Heart left ventricle (tissue), 16 donors: ENCODE results near the gene ZNF688. TPM values are rescaled to one million over a fixed set of nuclear protein-coding genes. Genes with fewer than 3 reads are reported as not detected.

Experiments used
- ATAC-seq, 4 donors: fragments of 200-7000 bp; cut with Tn5 transposase; one replicate each; pipeline ENCODE4 v1.9.1; 2020 to 2022; ENCODE audit warnings: moderate library complexity in 4 of 4, mild to moderate bottlenecking in 3 of 4, moderate number of reproducible peaks in 1 of 4
- DNase-seq, 5 donors: peaks; one replicate each; pipeline ENCODE4 v3.0.0-alpha.2; 2020
- H3K27ac ChIP-seq, 12 donors: fragments of 200-600 bp; sonication (generic) in 4 of 12; one replicate each; pipeline versions ENCODE4 v1.5.0 to v1.8.0; 2016 to 2022; ENCODE audit warnings: mild to moderate bottlenecking in 2 of 12
- H3K27me3 ChIP-seq, 9 donors: fragments of 200-600 bp; sonication (generic) in 2 of 9; one replicate each; pipeline versions ENCODE4 v1.5.1 to v1.8.0; 2016 to 2022; ENCODE audit warnings: mild to moderate bottlenecking in 3 of 9
- H3K36me3 ChIP-seq, 9 donors: fragments of 200-600 bp; sonication (generic) in 2 of 9; one replicate each; pipeline versions ENCODE4 v1.5.0 to v1.8.0; 2018 to 2022; ENCODE audit warnings: mild to moderate bottlenecking in 2 of 9
- H3K4me1 ChIP-seq, 12 donors: fragments of 200-600 bp; sonication (generic) in 4 of 12; one replicate each; pipeline versions ENCODE4 v1.5.0 to v1.8.0; 2016 to 2022; ENCODE audit warnings: mild to moderate bottlenecking in 3 of 12
- H3K4me3 ChIP-seq, 12 donors: fragments of 200-600 bp; sonication (generic) in 4 of 12; one replicate each; pipeline versions ENCODE4 v1.5.0 to v1.8.0; 2017 to 2022; ENCODE audit warnings: mild to moderate bottlenecking in 9 of 12, moderate library complexity in 4 of 12
- H3K9me3 ChIP-seq, 12 donors: fragments of 200-600 bp; sonication (generic) in 4 of 12; one replicate each; pipeline versions ENCODE4 v1.5.0 to v1.8.0; 2016 to 2022; ENCODE audit warnings: mild to moderate bottlenecking in 1 of 12
- CTCF ChIP-seq, 12 donors: fragments of 200-600 bp; sonication (generic) in 4 of 12; IDR thresholded peaks; one replicate each; pipeline versions ENCODE4 v1.5.0 to v1.8.0; 2018 to 2022; ENCODE audit warnings: antibody characterized with exemption in 12 of 12, mild to moderate bottlenecking in 5 of 12
- POLR2A ChIP-seq, 2 donors: fragments of 450-650 bp; IDR thresholded peaks; one replicate each; pipeline ENCODE4 v1.6.1; 2017; ENCODE audit warnings: antibody characterized with exemption in 2 of 2, mild to moderate bottlenecking in 2 of 2, moderate library complexity in 2 of 2
- WGBS, 4 donors: extraction: QIAGEN DNeasy Blood & Tissue Kit in 2 of 4; methylation state at CpG; one replicate each; pipeline versions ENCODE4 v1.1.5 to v1.1.7; 2013 to 2018; 5-methylcytosine and 5-hydroxymethylcytosine counted together
- intact Hi-C, 10 donors: fragments of 100-400 bp; cut with DNase I; formaldehyde crosslinking; loops; one replicate each; pipeline versions ENCODE4 v1.11.1 to v1.14.2; 2022
- polyA plus RNA-seq, 2 donors: library from polyadenylated mRNA; stranded (reverse); fragments of 200-250 nt; gene quantifications; one replicate each; pipeline ENCODE4 v1.2.3, GENCODE V29; 2013
- total RNA-seq, 9 donors: library from RNA; depleted of rRNA in 2 of 9; stranded (reverse); fragments of >200 nt in 2 of 9; fragmentation: NEBNext Ultra II Directional in 3 of 9; extraction: Animal tissue kit (Norgen Biotek cat#: 25700) in 3 of 9; gene quantifications; one replicate each; pipeline versions ENCODE4 v1.1.0 to v1.2.4, GENCODE V29; 2016 to 2023
- donor health status: ischemic (EF 13 %, LVEDD 7.1; RV severe dilation, severe dysfunction).
- donor health status: healthy with polysubstance abuse.
- donor health status: DM: no; HTN: yes; CAD: no.
- donor health status: DM: no; HTN: no; CAD: no.
- donor health status: ischemic (EF 25% LVEDD 6.9; RV normal size, moderate dysfunction).
- donor health status: ischemic (EF 25% LVEDD 5.7; RV mildly dilated, moderate dysfunction).
- donor health status: healthy.
- donor health status: DM: yes; HTN: yes; CAD: no.
- donor health status: ischemic (EF 35%, LVEDD 5.7; RV mildly dilated, moderate dysfunction).
- donor health status: nonischemic (EF 11% LVEDD 7.7; RV severe dilation, severe dysfunction).
- donor health status: DM: yes; HTN: yes; CAD: no.
- donor health status: PGD.
- donor health status: ischemic (EF 29% LVEDD 5.4; RV normal size, mild dysfunction).
- donor health status: nonischemic (EF 23%, LVEDD 6.1; RV moderate dilation, normal function).

ZNF688 gene
- total and polyA plus RNA-seq, 11 donors = 7.6 to 15.7 (median 11.6) TPM

- intact Hi-C loops = loop anchor here in 2 of 10 donors (5.0 to 10.0 kb wide), 2 partner anchors 164 to 167 kb away; partner anchors contain the start of gene SEPHS2 (in 1 of the 2)
Observed at GRCh38 chr16:30609002-30609925, 37.8 kb upstream of the ZNF688 start.

DNA sequence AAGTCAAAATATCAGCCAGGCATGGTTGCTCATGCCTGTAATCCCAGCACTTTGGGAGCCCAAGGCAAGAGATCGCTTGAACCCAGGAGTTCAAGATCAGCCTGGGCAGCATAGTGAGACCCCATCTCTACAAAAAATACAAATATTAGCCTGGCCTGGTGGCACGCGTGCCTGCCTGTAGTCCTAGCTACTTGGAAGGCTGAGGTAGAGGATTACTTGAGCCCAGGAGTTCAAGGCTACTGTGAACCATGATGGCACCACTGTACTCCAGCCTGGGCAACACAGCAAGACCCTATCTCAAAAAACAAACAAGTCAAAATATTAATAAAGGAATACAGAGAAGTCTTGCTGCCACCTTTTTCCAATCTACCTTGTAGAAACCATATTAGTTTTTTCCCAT lies 34.5 kb upstream of the ZNF688 start:
- peaks cover 0 to 76% (median 16%) of the 10 kb centered on the region in 12 donors for H3K4me1 ChIP-seq
- peak overlapping the region in 1 of 12 donors; percentile 64 for H3K27ac ChIP-seq
- H3K4me3 ChIP-seq = no peak overlapping the region
- 95 to 99% (median 97%) methylated on average over 3 of the region's 3 CpGs for WGBS, 4 donors
- no peak for TF ChIP-seq CTCF (IDR thresholded peaks at IDR 0.05)
- TF ChIP-seq POLR2A (IDR thresholded peaks at IDR 0.05) = no peak
- no peaks in the 10 kb centered on the region for H3K9me3 ChIP-seq
- H3K27me3 ChIP-seq = no peaks in the 10 kb centered on the region
- intact Hi-C loops = loop anchor here in 2 of 10 donors (5.0 to 10.0 kb wide), 2 partner anchors 161 to 164 kb away; partner anchors contain the start of gene SEPHS2 (in 1 of the 2)
- peaks cover 0 to 65% (median 49%) of the 10 kb centered on the region in 9 donors for H3K36me3 ChIP-seq
- no peak for ATAC-seq
- no peak for DNase-seq

More at GRCh38 chr16:30609002-30609925, 37.8 kb upstream of the ZNF688 start:
- peak; percentile 49 to 69 (median 58) for DNase-seq
- ATAC-seq = peak in 3 of 4 donors; percentile 57 to 70 (median 68)
- no peak for TF ChIP-seq CTCF (IDR thresholded peaks at IDR 0.05)
- TF ChIP-seq POLR2A (IDR thresholded peaks at IDR 0.05) = no peak
- WGBS, 4 donors = 13 to 17% (median 15%) methylated on average over 35 to 40 of the region's 40 CpGs
- Histone ChIP-seq H3K36me3 (peaks cover 0 to 41% (median 39%) of the 10 kb centered on the region in 9 donors), H3K27me3 (no peaks in the 10 kb centered on the region), H3K27ac (peak overlapping the region; percentile 84 to 99 (median 97)), H3K9me3 (no peaks in the 10 kb centered on the region), H3K4me3 (peak overlapping the region; percentile 64 to 99 (median 88)), H3K4me1 (peaks cover 0 to 54% (median 11%) of the 10 kb centered on the region in 12 donors)

GRCh38 chr16:30605158-30605557 lies 33.6 kb upstream of the ZNF688 start:
- H3K4me3 ChIP-seq = no peak overlapping the region
- H3K27ac ChIP-seq = peak overlapping the region in 1 of 12 donors; percentile 64
- peaks cover 0 to 69% (median 14%) of the 10 kb centered on the region in 12 donors for H3K4me1 ChIP-seq
- intact Hi-C loops = loop anchor here in 2 of 10 donors (5.0 to 10.0 kb wide), 2 partner anchors 160 to 163 kb away; partner anchors contain the start of gene SEPHS2 (in 1 of the 2)
- no peaks in the 10 kb centered on the region for H3K9me3 ChIP-seq
- 85 to 93% (median 92%) methylated on average over 12 to 15 of the region's 15 CpGs for WGBS, 4 donors
- peak in 2 of 5 donors; percentile 50 to 77 for DNase-seq
- no peaks in the 10 kb centered on the region for H3K27me3 ChIP-seq
- TF ChIP-seq CTCF (IDR thresholded peaks at IDR 0.05) (no peak), POLR2A (IDR thresholded peaks at IDR 0.05) (no peak)
- ATAC-seq = no peak
- peaks cover 0 to 65% (median 49%) of the 10 kb centered on the region in 9 donors for H3K36me3 ChIP-seq
